WTC11 (cell line): Measurements from ENCODE around the gene FBXW4.

ENCODE experiments used
- ATF1 ChIP-seq: sonication (generic); formaldehyde crosslinking; IDR thresholded peaks from 2 replicates; pipeline ENCODE4 v1.8.1; 2023; ENCODE audit warnings: mild to moderate bottlenecking, moderate library complexity, missing genetic modification reagents
- CTCF ChIP-seq: fragments of 200-600 bp; IDR thresholded peaks from 2 replicates; pipeline ENCODE4 v1.8.0; 2022; ENCODE audit warnings: antibody characterized with exemption
- MAX ChIP-seq: sonication (generic); formaldehyde crosslinking; IDR thresholded peaks from 2 replicates; pipeline ENCODE4 v1.8.0; 2022; ENCODE audit warnings: mild to moderate bottlenecking, missing genetic modification reagents
- SMAD3 ChIP-seq: sonication (generic); formaldehyde crosslinking; IDR thresholded peaks from 2 replicates; pipeline ENCODE4 v1.8.0; 2022; ENCODE audit warnings: missing genetic modification reagents, mild to moderate bottlenecking, borderline replicate concordance
- ZNF232 ChIP-seq: sonication (generic); formaldehyde crosslinking; IDR thresholded peaks from 2 replicates; pipeline ENCODE4 v1.8.0; 2022; ENCODE audit warnings: mild to moderate bottlenecking, missing genetic modification reagents

GRCh38 chr10:101744267-101744666, 49.3 kb upstream of the FBXW4 start:
- no peak for TF ChIP-seq CTCF
- TF ChIP-seq ZNF232 (CRISPR knock-in tag), result no peak
- TF ChIP-seq SMAD3 (CRISPR knock-in tag), result no peak
- no peak for TF ChIP-seq ATF1 (CRISPR knock-in tag)
- no peak for TF ChIP-seq MAX (CRISPR knock-in tag)
